ENCODE results near the gene KIF26B.

KIF26B gene

DNA sequence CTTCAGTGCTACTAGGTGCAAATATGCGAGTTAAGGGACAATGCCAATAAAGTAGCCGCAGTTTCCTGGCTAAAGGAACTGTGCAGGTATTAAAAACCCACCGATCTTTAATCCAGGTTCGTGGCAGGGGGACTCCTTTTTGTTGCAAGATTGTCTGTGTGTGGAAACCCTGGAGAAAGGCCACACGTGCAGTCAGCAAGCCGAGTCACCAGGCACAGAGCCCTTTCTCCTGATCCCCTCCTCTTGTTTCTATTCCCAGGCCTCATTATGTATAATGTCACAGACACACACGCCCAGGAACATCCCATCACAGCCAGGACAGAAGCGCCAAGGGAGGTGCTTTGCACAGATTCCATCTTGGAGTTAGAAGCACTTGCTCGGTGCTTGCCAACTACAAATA lies 528.9 kb downstream of the KIF26B start:
- Histone ChIP-seq H3K27ac (ENCODE audit: low read depth, low read length) (no peak overlapping the region), H3K4me1 (ENCODE audit: control insufficient read depth, insufficient read depth, low read length) (peaks cover 2% of the 10 kb centered on the region), H3K4me3 (ENCODE audit: low read length) (no peak overlapping the region), H3K27me3 (ENCODE audit: control insufficient read depth, insufficient read depth, low read length) (no peaks in the 10 kb centered on the region), H3K36me3 (ENCODE audit: control insufficient read depth, insufficient read depth, low read length) (no peaks in the 10 kb centered on the region), H3K9ac (ENCODE audit: low read length) (no peak overlapping the region)

DNA sequence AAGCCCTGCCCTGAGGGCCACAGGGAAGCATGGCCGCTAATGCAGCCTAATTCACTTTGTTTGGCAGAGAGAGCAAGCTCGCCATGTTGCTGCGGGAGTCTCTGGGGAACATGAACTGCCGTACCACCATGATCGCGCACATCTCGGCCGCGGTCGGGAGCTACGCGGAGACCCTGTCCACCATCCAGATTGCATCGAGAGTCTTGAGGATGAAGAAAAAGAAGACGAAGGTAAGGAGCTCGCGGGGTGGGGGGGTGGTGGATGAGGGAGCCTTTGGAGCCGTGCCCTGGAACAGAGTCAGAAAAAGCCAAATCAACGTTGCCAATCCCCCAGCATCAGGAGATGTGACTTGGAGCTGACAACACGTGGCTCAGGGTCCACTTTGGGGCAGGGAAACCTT lies 529.4 kb downstream of the KIF26B start:
- Histone ChIP-seq H3K27ac (ENCODE audit: low read depth, low read length) (no peak overlapping the region), H3K27me3 (ENCODE audit: control insufficient read depth, insufficient read depth, low read length) (no peaks in the 10 kb centered on the region), H3K4me3 (ENCODE audit: low read length) (no peak overlapping the region), H3K4me1 (ENCODE audit: control insufficient read depth, insufficient read depth, low read length) (peaks cover 2% of the 10 kb centered on the region), H3K9ac (ENCODE audit: low read length) (no peak overlapping the region), H3K36me3 (ENCODE audit: control insufficient read depth, insufficient read depth, low read length) (no peaks in the 10 kb centered on the region)

DNA sequence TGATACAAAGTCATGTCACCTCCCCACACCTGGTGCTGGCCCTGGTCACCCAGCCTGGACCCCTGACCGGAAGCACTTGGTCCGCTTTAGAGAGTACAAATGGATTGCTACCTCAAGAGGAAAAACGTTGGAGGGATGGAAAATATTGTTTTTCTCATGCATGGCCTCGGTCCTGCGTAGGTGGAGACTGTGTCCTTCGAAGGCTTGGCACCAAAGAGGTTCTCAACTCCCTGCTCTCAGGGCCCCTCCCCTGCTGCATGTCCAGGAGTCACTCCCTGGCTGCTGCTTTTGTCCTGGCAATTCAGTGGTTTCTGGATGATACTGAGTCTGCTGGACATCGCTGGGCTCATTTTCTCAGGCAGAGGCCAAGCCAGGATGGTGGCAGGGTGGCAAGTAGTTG lies 529.8 kb downstream of the KIF26B start:
- Histone ChIP-seq H3K27ac (ENCODE audit: low read depth, low read length) (no peak overlapping the region), H3K36me3 (ENCODE audit: control insufficient read depth, insufficient read depth, low read length) (no peaks in the 10 kb centered on the region), H3K9ac (ENCODE audit: low read length) (no peak overlapping the region), H3K4me1 (ENCODE audit: control insufficient read depth, insufficient read depth, low read length) (peaks cover 2% of the 10 kb centered on the region), H3K27me3 (ENCODE audit: control insufficient read depth, insufficient read depth, low read length) (no peaks in the 10 kb centered on the region), H3K4me3 (ENCODE audit: low read length) (no peak overlapping the region)

DNA sequence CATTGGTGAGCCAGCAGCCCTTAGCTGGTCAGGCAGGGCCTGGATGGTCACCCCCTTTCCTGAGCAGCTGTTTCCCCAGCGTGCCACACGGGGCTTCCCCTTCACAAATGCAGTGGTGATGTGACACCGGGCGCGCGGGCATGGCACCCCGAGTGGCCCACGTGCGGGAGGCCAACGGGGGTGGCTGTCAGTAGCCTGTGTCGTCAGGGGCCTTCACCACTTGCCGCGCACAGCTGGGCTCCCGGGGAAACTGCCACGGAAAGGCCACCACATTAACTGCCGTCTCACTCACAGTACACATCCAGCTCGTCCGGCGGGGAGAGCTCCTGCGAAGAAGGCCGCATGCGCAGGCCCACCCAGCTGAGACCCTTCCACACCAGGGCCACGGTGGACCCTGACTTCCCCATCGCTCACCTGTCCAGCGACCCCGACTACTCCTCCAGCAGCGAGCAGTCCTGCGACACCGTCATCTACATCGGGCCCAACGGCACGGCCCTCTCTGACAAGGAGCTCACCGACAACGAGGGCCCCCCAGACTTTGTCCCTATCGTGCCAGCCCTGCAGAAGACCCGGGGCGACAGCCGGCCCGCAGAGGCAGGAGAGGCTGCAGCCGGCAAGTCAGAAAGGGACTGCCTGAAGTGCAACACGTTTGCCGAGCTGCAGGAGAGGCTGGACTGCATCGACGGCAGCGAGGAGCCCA lies 530.5 kb downstream of the KIF26B start:
- no peak overlapping the region for H3K27ac ChIP-seq (ENCODE audit: low read depth, low read length)
- peaks cover 2% of the 10 kb centered on the region for H3K4me1 ChIP-seq (ENCODE audit: control insufficient read depth, insufficient read depth, low read length)
- H3K27me3 ChIP-seq (ENCODE audit: control insufficient read depth, insufficient read depth, low read length) = no peaks in the 10 kb centered on the region
- no peaks in the 10 kb centered on the region for H3K36me3 ChIP-seq (ENCODE audit: control insufficient read depth, insufficient read depth, low read length)
- no peak overlapping the region for H3K9ac ChIP-seq (ENCODE audit: low read length)
- H3K4me3 ChIP-seq (ENCODE audit: low read length) = no peak overlapping the region

DNA sequence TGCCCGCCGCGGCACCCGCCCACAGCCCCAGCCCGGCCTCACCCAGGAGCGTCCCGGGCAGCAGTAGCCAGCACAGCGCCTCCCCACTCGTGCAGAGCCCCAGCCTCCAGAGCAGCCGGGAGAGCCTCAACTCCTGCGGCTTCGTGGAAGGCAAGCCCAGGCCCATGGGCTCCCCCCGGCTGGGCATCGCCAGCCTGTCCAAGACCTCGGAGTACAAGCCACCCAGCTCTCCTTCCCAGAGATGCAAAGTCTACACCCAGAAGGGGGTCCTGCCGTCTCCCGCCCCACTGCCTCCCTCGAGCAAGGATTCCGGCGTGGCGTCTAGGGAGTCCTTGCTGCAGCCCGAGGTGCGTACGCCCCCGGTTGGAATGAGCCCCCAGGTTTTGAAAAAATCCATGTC lies 531.2 kb downstream of the KIF26B start:
- Histone ChIP-seq H3K27me3 (ENCODE audit: control insufficient read depth, insufficient read depth, low read length) (no peaks in the 10 kb centered on the region), H3K4me3 (ENCODE audit: low read length) (no peak overlapping the region), H3K9ac (ENCODE audit: low read length) (no peak overlapping the region), H3K27ac (ENCODE audit: low read depth, low read length) (no peak overlapping the region), H3K36me3 (ENCODE audit: control insufficient read depth, insufficient read depth, low read length) (no peaks in the 10 kb centered on the region), H3K4me1 (ENCODE audit: control insufficient read depth, insufficient read depth, low read length) (peaks cover 2% of the 10 kb centered on the region)

DNA sequence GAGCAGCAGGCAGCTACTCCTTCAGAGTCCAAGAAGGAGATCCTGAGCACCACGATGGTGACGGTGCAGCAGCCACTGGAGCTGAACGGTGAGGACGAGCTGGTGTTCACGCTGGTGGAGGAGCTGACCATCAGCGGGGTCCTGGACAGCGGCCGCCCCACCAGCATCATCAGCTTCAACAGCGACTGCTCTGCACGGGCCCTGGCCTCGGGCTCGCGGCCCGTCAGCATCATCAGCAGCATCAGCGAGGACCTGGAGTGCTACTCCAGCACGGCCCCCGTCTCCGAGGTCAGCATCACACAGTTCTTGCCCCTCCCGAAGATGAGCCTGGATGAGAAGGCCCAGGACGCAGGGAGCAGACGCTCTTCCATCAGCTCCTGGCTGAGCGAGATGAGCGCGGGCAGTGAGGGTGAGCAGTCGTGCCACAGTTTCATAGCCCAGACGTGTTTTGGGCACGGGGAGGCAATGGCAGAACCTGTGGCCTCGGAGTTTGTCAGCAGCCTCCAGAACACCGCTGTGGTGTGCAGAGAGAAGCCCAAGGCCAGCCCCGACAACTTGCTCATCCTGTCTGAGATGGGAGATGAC lies 531.8 kb downstream of the KIF26B start:
- Histone ChIP-seq H3K9ac (ENCODE audit: low read length) (no peak overlapping the region), H3K27me3 (ENCODE audit: control insufficient read depth, insufficient read depth, low read length) (no peaks in the 10 kb centered on the region), H3K4me3 (ENCODE audit: low read length) (no peak overlapping the region), H3K36me3 (ENCODE audit: control insufficient read depth, insufficient read depth, low read length) (no peaks in the 10 kb centered on the region), H3K4me1 (ENCODE audit: control insufficient read depth, insufficient read depth, low read length) (peaks cover 2% of the 10 kb centered on the region), H3K27ac (ENCODE audit: low read depth, low read length) (no peak overlapping the region)

DNA sequence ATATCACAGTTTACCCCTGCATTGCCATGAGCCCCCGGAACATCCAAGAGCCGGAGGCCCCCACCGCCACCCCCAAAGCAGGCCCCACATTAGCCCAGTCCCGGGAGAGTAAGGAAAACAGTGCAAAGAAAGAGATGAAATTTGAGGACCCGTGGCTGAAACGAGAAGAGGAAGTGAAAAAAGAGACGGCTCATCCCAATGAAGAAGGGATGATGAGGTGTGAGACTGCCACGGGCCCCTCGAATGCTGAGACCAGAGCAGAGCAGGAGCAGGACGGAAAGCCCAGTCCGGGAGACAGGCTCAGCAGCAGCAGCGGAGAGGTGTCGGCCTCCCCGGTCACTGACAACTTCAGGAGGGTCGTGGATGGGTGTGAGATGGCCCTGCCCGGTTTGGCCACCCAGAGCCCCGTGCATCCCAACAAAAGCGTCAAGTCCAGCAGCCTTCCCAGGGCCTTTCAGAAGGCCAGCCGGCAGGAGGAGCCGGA lies 532.4 kb downstream of the KIF26B start:
- Histone ChIP-seq H3K27me3 (ENCODE audit: control insufficient read depth, insufficient read depth, low read length) (no peaks in the 10 kb centered on the region), H3K9ac (ENCODE audit: low read length) (no peak overlapping the region), H3K36me3 (ENCODE audit: control insufficient read depth, insufficient read depth, low read length) (no peaks in the 10 kb centered on the region), H3K27ac (ENCODE audit: low read depth, low read length) (no peak overlapping the region), H3K4me1 (ENCODE audit: control insufficient read depth, insufficient read depth, low read length) (peaks cover 2% of the 10 kb centered on the region), H3K4me3 (ENCODE audit: low read length) (no peak overlapping the region)

DNA sequence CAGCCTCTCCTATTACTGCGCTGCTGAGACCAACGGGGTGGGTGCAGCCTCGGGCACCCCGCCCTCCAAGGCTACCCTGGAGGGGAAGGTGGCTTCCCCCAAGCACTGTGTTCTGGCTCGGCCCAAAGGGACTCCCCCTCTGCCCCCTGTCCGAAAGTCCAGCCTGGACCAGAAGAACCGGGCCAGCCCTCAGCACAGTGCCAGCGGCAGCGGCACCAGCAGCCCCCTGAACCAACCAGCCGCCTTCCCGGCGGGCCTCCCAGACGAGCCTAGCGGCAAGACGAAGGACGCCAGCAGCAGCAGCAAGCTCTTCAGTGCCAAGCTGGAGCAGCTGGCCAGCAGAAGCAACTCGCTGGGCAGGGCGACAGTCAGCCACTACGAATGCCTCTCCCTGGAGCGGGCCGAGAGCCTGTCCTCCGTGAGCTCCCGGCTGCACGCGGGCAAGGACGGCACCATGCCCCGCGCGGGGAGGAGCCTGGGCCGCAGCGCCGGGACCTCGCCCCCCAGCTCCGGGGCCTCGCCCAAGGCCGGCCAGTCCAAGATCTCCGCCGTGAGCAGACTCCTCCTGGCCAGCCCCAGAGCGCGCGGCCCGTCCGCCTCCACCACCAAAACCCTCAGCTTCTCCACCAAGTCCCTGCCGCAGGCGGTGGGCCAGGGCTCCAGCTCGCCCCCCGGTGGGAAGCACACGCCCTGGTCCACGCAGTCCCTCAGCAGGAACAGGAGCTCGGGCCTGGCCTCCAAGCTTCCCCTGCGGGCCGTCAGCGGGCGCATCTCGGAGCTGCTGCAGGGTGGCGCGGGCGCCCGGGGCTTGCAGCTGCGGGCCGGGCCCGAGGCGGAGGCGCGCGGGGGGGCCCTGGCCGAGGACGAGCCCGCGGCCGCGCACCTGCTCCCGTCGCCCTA lies 533.1 kb downstream of the KIF26B start:
- Histone ChIP-seq H3K27me3 (ENCODE audit: control insufficient read depth, insufficient read depth, low read length) (no peaks in the 10 kb centered on the region), H3K36me3 (ENCODE audit: control insufficient read depth, insufficient read depth, low read length) (no peaks in the 10 kb centered on the region), H3K9ac (ENCODE audit: low read length) (no peak overlapping the region), H3K4me3 (ENCODE audit: low read length) (no peak overlapping the region), H3K27ac (ENCODE audit: low read depth, low read length) (no peak overlapping the region), H3K4me1 (ENCODE audit: control insufficient read depth, insufficient read depth, low read length) (peaks cover 2% of the 10 kb centered on the region)

DNA sequence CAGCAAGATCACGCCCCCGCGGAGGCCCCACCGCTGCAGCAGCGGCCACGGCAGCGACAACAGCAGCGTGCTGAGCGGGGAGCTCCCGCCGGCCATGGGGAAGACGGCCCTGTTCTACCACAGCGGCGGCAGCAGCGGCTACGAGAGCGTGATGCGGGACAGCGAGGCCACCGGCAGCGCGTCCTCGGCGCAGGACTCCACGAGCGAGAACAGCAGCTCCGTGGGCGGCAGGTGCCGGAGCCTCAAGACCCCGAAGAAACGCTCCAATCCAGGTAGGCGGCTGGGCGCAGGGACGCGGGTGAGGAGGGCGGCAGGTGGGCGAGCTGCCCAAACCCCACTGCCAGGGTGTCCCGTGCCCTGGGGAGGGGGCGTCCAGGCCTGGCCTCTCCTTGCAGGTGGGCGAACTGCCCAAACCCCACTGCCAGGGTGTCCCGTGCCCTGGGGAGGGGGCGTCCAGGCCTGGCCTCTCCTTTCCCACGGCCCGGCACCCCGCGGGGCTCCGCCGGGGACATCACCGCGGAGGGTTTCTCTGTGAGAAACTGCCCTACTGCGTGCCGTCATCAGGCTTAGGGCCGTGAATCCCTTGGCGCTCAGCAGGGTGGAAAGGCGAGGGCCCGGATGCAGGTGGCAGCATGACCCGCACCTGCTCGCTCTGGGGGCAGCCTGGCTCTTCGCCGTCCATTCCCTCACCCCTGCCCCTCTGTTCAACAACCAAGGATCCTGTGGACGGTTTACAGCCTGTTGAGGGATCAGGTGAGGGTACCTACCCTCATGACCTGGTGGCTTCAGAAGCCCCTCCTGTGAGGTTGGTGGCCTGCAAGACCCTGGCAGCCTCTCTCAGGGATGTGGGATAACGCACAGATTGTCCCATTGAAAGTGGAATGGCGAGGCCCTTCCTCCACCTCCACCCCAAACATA lies 534.0 kb downstream of the KIF26B start:
- no peak overlapping the region for H3K9ac ChIP-seq (ENCODE audit: low read length)
- H3K27ac ChIP-seq (ENCODE audit: low read depth, low read length) = no peak overlapping the region
- no peaks in the 10 kb centered on the region for H3K36me3 ChIP-seq (ENCODE audit: control insufficient read depth, insufficient read depth, low read length)
- no peaks in the 10 kb centered on the region for H3K27me3 ChIP-seq (ENCODE audit: control insufficient read depth, insufficient read depth, low read length)
- no peak overlapping the region for H3K4me3 ChIP-seq (ENCODE audit: low read length)
- H3K4me1 ChIP-seq (ENCODE audit: control insufficient read depth, insufficient read depth, low read length) = no peaks in the 10 kb centered on the region

DNA sequence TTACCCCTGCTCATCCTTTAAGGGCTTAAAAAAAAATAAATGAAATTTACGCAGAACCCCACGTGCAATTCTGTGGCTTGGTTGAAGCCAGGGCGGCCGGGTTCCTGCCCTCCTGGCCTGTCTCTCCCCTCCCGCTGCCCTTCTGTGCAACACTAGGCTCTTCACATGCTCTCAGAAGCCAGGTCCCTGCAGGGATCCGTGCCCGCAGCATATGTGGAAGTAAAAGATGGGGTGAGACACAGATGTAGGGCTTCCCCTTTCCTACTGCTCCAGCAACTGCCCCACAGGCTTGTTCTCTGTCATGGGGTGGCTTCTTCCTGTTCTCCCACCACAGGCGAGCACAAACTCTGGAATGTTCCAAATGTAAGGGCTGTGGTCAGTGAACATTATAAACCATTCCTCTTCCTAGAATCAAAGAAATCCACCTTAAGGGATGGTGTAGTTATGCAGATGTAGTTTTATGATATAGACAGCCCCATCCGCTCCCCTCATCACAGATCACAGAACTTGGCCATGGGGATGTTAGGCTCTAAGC lies 535.4 kb downstream of the KIF26B start:
- Histone ChIP-seq H3K9ac (ENCODE audit: low read length) (no peak overlapping the region), H3K27me3 (ENCODE audit: control insufficient read depth, insufficient read depth, low read length) (no peaks in the 10 kb centered on the region), H3K27ac (ENCODE audit: low read depth, low read length) (no peak overlapping the region), H3K4me1 (ENCODE audit: control insufficient read depth, insufficient read depth, low read length) (no peaks in the 10 kb centered on the region), H3K4me3 (ENCODE audit: low read length) (no peak overlapping the region), H3K36me3 (ENCODE audit: control insufficient read depth, insufficient read depth, low read length) (no peaks in the 10 kb centered on the region)

DNA sequence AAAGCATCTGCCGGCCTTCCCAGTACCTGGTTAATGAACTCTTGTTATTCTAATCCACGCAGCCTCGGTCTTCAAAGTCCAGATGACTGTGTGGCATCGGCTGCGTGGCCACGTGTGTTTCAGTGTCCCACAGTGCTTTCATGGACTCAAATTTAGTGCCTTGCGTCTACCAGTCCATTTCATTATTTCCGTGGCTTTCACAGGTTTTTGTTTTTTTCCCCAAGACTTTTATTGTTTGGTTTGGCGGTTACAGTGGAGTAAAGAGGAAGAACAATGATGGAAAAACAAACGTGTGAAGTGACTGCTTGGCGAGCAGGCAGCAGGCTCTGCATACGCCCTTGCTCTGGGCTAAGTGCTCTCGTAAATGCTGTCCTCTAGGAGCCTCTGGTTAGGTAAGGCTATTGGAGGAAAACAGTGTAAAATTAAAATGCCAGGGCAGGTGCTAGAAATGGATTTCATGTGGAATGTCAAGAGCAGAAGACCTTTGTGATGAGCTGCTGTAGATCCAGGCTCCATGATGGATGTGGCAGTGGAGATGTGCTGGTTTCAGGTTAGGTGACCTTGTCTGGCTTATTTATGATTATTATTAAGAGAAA lies 536.3 kb downstream of the KIF26B start:
- Histone ChIP-seq H3K27me3 (ENCODE audit: control insufficient read depth, insufficient read depth, low read length) (no peaks in the 10 kb centered on the region), H3K36me3 (ENCODE audit: control insufficient read depth, insufficient read depth, low read length) (no peaks in the 10 kb centered on the region), H3K27ac (ENCODE audit: low read depth, low read length) (no peak overlapping the region), H3K4me1 (ENCODE audit: control insufficient read depth, insufficient read depth, low read length) (no peaks in the 10 kb centered on the region), H3K9ac (ENCODE audit: low read length) (no peak overlapping the region), H3K4me3 (ENCODE audit: low read length) (no peak overlapping the region)
